Liver (tissue), 9 donors: ENCODE results near the gene DROSHA. TPM values are rescaled to one million over a fixed set of nuclear protein-coding genes. Genes with fewer than 3 reads are reported as not detected.

Experiments
- DNase-seq: peaks from one replicate; pipeline ENCODE4 v3.0.0-alpha.2; 2017; ENCODE audit warnings: low spot score
- H3K27ac ChIP-seq, 2 donors: one replicate each; pipeline ENCODE4 v1.7.0; 2013; ENCODE audit warnings: inconsistent platforms in 2 of 2, low read length in 2 of 2, control low read depth in 1 of 2, low read depth in 1 of 2, mild to moderate bottlenecking in 1 of 2
- H3K27me3 ChIP-seq, 4 donors: one replicate each; pipeline versions ENCODE4 v1.6.1 to v1.7.0; 2013; ENCODE audit warnings: low read length in 3 of 4, inconsistent platforms in 1 of 4, mild to moderate bottlenecking in 1 of 4, moderate library complexity in 1 of 4; ENCODE audit not compliant: control insufficient read depth in 4 of 4, insufficient read depth in 4 of 4
- H3K36me3 ChIP-seq, 4 donors: one replicate each; pipeline versions ENCODE4 v1.6.1 to v1.7.0; 2013; ENCODE audit warnings: low read length in 3 of 4, mild to moderate bottlenecking in 3 of 4, low read depth in 1 of 4, moderate library complexity in 1 of 4; ENCODE audit not compliant: control insufficient read depth in 4 of 4, insufficient read depth in 3 of 4
- H3K4me1 ChIP-seq, 4 donors: one replicate each; pipeline versions ENCODE4 v1.6.1 to v1.7.0; 2013; ENCODE audit warnings: low read length in 3 of 4, mild to moderate bottlenecking in 3 of 4, moderate library complexity in 1 of 4; ENCODE audit not compliant: control insufficient read depth in 4 of 4, insufficient read depth in 4 of 4
- H3K4me3 ChIP-seq, 3 donors: one replicate each; pipeline versions ENCODE4 v1.6.1 to v1.7.0; 2013; ENCODE audit warnings: low read length in 3 of 3, control low read depth in 1 of 3, low read depth in 1 of 3, mild to moderate bottlenecking in 1 of 3
- H3K9ac ChIP-seq, 2 donors: one replicate each; pipeline ENCODE4 v1.7.0; 2013; ENCODE audit warnings: low read length in 2 of 2, mild to moderate bottlenecking in 2 of 2, moderate library complexity in 2 of 2, control low read depth in 1 of 2, low read depth in 1 of 2
- H3K9me3 ChIP-seq, 4 donors: one replicate each; pipeline versions ENCODE4 v1.6.1 to v1.7.0; 2013; ENCODE audit warnings: low read length in 3 of 4; ENCODE audit not compliant: control insufficient read depth in 4 of 4
- EGR1 ChIP-seq, 2 donors: IDR thresholded peaks; 2 replicates each; pipeline ENCODE4 v1.6.1; 2016 to 2018; ENCODE audit warnings: antibody characterized with exemption in 2 of 2, low read depth in 2 of 2
- FOXA1 ChIP-seq: IDR thresholded peaks from 2 replicates; pipeline ENCODE4 v1.6.1; 2016; ENCODE audit warnings: antibody characterized with exemption
- FOXA2 ChIP-seq: IDR thresholded peaks from 2 replicates; pipeline ENCODE4 v1.6.1; 2016; ENCODE audit warnings: antibody characterized with exemption
- GABPA ChIP-seq, 2 donors: IDR thresholded peaks in 1 of 2; conservative IDR thresholded peaks in 1 of 2; 2 replicates each; pipeline ENCODE4 v1.6.1; 2016; ENCODE audit warnings: antibody characterized with exemption in 2 of 2, mild to moderate bottlenecking in 1 of 2, moderate library complexity in 1 of 2
- HNF4A ChIP-seq, 2 donors: conservative IDR thresholded peaks; 2 replicates each; pipeline ENCODE4 v1.6.1; 2016; ENCODE audit warnings: antibody characterized with exemption in 2 of 2, mild to moderate bottlenecking in 2 of 2
- HNF4G ChIP-seq: IDR thresholded peaks from 2 replicates; pipeline ENCODE4 v1.6.1; 2016; ENCODE audit warnings: antibody characterized with exemption
- JUND ChIP-seq, 2 donors: IDR thresholded peaks; 2 replicates each; pipeline ENCODE4 v1.6.1; 2016; ENCODE audit warnings: antibody characterized with exemption in 2 of 2
- MAX ChIP-seq: IDR thresholded peaks from 2 replicates; pipeline ENCODE4 v1.6.1; 2016; ENCODE audit warnings: antibody characterized with exemption
- NR2F2 ChIP-seq: IDR thresholded peaks from 2 replicates; pipeline ENCODE4 v1.6.1; 2016; ENCODE audit warnings: antibody characterized with exemption
- RAD21 ChIP-seq, 2 donors: IDR thresholded peaks; 2 replicates each; pipeline ENCODE4 v1.6.1; 2016; ENCODE audit warnings: antibody characterized with exemption in 2 of 2, mild to moderate bottlenecking in 2 of 2
- REST ChIP-seq: IDR thresholded peaks from 2 replicates; pipeline ENCODE4 v1.6.1; 2016; ENCODE audit warnings: antibody characterized with exemption, mild to moderate bottlenecking
- RXRA ChIP-seq, 2 donors: IDR thresholded peaks; 2 replicates each; pipeline ENCODE4 v1.6.1; 2017 to 2018; ENCODE audit warnings: antibody characterized with exemption in 2 of 2, mild to moderate bottlenecking in 1 of 2
- SP1 ChIP-seq: IDR thresholded peaks from 2 replicates; pipeline ENCODE4 v1.6.1; 2018; ENCODE audit warnings: antibody characterized with exemption, mild to moderate bottlenecking
- TAF1 ChIP-seq: conservative IDR thresholded peaks from 2 replicates; pipeline ENCODE4 v1.6.1; 2016; ENCODE audit warnings: antibody characterized with exemption, mild to moderate bottlenecking
- YY1 ChIP-seq: IDR thresholded peaks from 2 replicates; pipeline ENCODE4 v1.6.1; 2016; ENCODE audit warnings: antibody characterized with exemption, mild to moderate bottlenecking
- ZBTB33 ChIP-seq: IDR thresholded peaks from 2 replicates; pipeline ENCODE4 v1.6.1; 2016; ENCODE audit warnings: antibody characterized with exemption
- WGBS: extraction: QIAGEN DNeasy Blood & Tissue Kit; methylation state at CpG from one replicate; pipeline ENCODE4 v1.1.7; 2013; 5-methylcytosine and 5-hydroxymethylcytosine counted together
- polyA plus RNA-seq, 2 donors: library from polyadenylated mRNA; stranded (reverse) in 1 of 2; unstranded in 1 of 2; fragments of 200-250 nt in 1 of 2; fragments of >200 nt in 1 of 2; fragmentation: Nextera tagmentation in 1 of 2; extraction: Ambion mirVana in 1 of 2; gene quantifications; one replicate each; pipeline versions ENCODE4 v1.2.1 to v1.2.3, GENCODE V29; 2013 to 2015
- total RNA-seq, 2 donors: library from RNA; depleted of rRNA; stranded (reverse); fragments of >200 nt; gene quantifications; one replicate each; pipeline ENCODE4 v1.2.3, GENCODE V29; 2014
- TF ChIP-seq, protein P1 (sequence below): fragments of 150-350 bp; IDR thresholded peaks from 2 replicates; pipeline ENCODE4 v1.5.1; 2017; ENCODE audit warnings: improper control_type of control experiment, low read depth, low read length; ENCODE audit not compliant: missing input control
- TF ChIP-seq, protein P2 (sequence below): IDR thresholded peaks from 2 replicates; pipeline ENCODE4 v1.6.1; 2016; ENCODE audit warnings: antibody characterized with exemption
- donor health status: healthy.
- donor health status: healthy.
- donor health status: healthy.
- donor health status: healthy.
- donor health status: healthy.

Gene DROSHA
- total and polyA plus RNA-seq, 4 donors, result 8.2 to 25.4 (median 15.4) TPM

- Histone ChIP-seq H3K4me3 (no peak overlapping the region), H3K27ac (no peak overlapping the region), H3K9ac (no peak overlapping the region), H3K36me3 (peaks cover 3 to 54% (median 40%) of the 10 kb centered on the region in 4 donors), H3K27me3 (no peaks in the 10 kb centered on the region), H3K4me1 (no peaks in the 10 kb centered on the region), H3K9me3 (no peaks in the 10 kb centered on the region)
- TF ChIP-seq EGR1 (IDR thresholded peaks at IDR 0.05; ENCODE audit: low read depth in 2 of 2), result no peak
- TF ChIP-seq RXRA (IDR thresholded peaks at IDR 0.05), result no peak
- TF ChIP-seq, protein P1, sequence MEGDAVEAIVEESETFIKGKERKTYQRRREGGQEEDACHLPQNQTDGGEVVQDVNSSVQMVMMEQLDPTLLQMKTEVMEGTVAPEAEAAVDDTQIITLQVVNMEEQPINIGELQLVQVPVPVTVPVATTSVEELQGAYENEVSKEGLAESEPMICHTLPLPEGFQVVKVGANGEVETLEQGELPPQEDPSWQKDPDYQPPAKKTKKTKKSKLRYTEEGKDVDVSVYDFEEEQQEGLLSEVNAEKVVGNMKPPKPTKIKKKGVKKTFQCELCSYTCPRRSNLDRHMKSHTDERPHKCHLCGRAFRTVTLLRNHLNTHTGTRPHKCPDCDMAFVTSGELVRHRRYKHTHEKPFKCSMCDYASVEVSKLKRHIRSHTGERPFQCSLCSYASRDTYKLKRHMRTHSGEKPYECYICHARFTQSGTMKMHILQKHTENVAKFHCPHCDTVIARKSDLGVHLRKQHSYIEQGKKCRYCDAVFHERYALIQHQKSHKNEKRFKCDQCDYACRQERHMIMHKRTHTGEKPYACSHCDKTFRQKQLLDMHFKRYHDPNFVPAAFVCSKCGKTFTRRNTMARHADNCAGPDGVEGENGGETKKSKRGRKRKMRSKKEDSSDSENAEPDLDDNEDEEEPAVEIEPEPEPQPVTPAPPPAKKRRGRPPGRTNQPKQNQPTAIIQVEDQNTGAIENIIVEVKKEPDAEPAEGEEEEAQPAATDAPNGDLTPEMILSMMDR, result no peak
- no peak for TF ChIP-seq FOXA2
- no peak for TF ChIP-seq GABPA (IDR thresholded peaks at IDR 0.05 in 1 of 2, conservative IDR thresholded peaks at IDR 0.05 in 1 of 2)
- no peak for TF ChIP-seq MAX
- TF ChIP-seq JUND (IDR thresholded peaks at IDR 0.05), result no peak
- TF ChIP-seq ZBTB33, result no peak
- no peak for TF ChIP-seq SP1
- TF ChIP-seq, protein P2, sequence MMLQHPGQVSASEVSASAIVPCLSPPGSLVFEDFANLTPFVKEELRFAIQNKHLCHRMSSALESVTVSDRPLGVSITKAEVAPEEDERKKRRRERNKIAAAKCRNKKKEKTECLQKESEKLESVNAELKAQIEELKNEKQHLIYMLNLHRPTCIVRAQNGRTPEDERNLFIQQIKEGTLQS, result no peak
- TF ChIP-seq RAD21 (IDR thresholded peaks at IDR 0.05), result no peak
- no peak for TF ChIP-seq HNF4A (conservative IDR thresholded peaks at IDR 0.05)
- no peak for TF ChIP-seq FOXA1
- TF ChIP-seq REST, result no peak
- no peak for TF ChIP-seq TAF1
- TF ChIP-seq NR2F2, result no peak
- no peak for TF ChIP-seq YY1
- no peak for TF ChIP-seq HNF4G
- 66% methylated on average over 1 of the region's 1 CpG for WGBS
- DNase-seq, result no peak
Observed at GRCh38 chr5:31516802-31517201, 15.1 kb downstream of the DROSHA start.
